Measurements from ENCODE around the gene EIF4EBP2.

DNA sequence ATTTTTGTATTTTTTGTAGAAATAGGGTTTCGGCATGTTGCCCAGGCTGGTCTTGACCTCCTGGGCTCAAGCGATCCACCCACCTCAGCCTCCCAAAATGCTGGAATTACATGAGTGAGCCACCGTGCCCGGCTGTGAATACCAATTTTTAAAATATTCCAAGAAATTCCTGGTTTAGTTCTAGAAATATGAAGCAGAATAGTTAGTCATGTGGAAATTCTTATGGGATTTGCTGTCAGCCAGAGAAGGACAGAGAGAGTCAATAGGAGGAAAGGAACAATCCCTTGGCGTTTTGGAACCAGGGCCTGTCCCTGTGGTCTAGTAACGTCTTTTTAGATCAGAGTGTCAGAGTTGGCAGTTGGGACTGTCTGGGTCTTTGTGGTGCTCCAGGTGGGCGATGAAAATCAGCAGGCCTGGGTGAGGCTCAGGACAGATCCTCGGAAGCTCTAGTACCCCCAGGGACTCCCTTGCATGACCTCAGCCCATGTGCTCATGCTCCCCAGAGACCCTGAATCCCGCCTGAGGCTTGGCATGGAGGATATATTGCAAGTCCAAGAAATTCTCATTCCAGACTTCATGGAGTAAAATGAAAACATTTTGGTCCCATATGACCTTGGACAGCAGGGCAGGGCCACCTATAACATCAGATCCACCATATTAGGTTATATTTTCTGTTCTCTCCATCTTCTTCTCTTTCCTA lies 29.8 kb downstream of the EIF4EBP2 start:
- TF ChIP-seq SIN3A (IDR thresholded peaks at IDR 0.05; ENCODE audit: low read depth), result no peak
- TF ChIP-seq, protein P1, sequence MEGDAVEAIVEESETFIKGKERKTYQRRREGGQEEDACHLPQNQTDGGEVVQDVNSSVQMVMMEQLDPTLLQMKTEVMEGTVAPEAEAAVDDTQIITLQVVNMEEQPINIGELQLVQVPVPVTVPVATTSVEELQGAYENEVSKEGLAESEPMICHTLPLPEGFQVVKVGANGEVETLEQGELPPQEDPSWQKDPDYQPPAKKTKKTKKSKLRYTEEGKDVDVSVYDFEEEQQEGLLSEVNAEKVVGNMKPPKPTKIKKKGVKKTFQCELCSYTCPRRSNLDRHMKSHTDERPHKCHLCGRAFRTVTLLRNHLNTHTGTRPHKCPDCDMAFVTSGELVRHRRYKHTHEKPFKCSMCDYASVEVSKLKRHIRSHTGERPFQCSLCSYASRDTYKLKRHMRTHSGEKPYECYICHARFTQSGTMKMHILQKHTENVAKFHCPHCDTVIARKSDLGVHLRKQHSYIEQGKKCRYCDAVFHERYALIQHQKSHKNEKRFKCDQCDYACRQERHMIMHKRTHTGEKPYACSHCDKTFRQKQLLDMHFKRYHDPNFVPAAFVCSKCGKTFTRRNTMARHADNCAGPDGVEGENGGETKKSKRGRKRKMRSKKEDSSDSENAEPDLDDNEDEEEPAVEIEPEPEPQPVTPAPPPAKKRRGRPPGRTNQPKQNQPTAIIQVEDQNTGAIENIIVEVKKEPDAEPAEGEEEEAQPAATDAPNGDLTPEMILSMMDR (IDR thresholded peaks at IDR 0.05 in 2 of 3, conservative IDR thresholded peaks at IDR 0.05 in 1 of 3; ENCODE audit: borderline replicate concordance in 1 of 3, insufficient read depth in 1 of 3, low read depth in 2 of 3, low read length in 2 of 3), result no peak
- no peak for TF ChIP-seq SP1 (IDR thresholded peaks at IDR 0.05; ENCODE audit: low read depth)
- no peak for TF ChIP-seq EZH2 (IDR thresholded peaks at IDR 0.05)

Data from HCT116 (cell line).